Measurements from ENCODE around the gene PHF21A.

The PHF21A gene

DNA sequence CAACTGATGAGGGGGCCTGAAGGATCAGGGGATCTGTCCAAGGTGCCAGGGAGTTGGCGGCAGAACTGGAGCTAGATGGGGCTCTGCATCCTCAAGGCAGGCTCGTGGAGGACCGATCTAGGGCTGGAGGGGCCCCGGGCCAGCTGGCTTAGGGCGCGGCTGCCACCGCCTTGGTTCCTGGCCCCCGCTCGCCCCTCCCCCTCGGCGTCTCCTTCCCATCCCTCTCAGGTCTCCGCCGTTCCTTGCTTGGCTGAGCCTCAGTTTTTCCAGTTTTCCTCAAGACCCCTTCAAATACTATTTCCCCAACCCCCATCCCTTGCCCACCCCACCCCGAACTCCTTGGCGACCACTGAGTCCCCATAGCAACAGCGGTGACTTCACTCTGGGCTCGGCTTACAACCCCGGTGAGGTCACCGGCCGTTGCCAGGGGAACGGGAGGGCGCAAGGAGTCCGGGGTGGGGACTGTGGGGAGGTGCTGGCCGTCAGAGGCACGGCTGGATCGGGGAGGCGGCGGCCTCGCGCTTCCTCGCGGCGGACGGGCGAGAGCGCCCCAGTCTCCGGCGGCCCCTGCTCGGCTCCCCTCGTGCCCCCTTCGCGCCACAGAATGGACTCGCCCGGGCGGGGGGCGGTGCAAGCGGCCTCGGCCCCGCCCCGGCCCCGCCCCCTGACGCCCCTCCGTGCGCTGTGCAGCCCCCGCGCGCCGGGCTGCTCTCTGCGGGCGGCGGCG, 221.6 kb downstream of the PHF21A start:
- peak; percentile 44 for DNase-seq

DNA sequence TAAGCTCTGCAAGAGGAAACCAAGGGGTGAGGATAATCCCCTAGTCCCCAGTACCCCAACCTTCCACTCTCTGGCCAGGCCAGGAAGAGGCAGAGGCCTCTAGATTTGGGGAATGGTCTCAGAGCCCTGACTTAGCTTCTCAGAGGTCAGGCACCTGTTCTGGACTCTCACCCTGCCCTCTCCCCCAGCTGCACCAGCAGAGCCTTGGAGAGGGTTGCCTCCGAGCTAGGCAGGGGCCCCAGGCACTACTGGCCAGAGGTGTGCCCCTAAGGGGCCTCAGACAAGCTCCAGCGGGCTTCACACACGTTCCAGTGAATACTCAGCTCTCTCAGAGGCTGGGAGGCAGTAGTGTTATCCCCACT, 222.2 kb downstream of the PHF21A start:
- no peak for DNase-seq

DNA sequence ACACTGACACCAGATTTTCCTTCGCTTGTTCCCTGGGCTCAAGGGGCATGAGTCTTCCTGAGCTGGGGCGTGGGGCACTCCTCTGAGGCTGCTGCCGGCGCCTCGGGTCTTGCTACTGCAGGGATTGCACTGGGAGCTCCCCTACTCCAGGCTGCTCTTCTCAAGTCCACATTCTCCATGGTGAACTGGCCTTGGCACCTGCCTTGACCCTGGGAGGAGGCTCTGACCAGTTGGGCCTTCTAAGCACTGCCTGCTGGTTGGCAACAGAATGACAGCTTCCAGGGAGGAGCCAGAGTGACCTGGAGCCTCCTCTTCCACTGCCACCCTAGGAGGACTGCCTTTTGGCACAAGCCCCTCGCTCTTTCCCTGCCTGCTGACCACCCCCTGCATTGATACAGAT, 223.7 kb downstream of the PHF21A start:
- DNase-seq: no peak

DNA sequence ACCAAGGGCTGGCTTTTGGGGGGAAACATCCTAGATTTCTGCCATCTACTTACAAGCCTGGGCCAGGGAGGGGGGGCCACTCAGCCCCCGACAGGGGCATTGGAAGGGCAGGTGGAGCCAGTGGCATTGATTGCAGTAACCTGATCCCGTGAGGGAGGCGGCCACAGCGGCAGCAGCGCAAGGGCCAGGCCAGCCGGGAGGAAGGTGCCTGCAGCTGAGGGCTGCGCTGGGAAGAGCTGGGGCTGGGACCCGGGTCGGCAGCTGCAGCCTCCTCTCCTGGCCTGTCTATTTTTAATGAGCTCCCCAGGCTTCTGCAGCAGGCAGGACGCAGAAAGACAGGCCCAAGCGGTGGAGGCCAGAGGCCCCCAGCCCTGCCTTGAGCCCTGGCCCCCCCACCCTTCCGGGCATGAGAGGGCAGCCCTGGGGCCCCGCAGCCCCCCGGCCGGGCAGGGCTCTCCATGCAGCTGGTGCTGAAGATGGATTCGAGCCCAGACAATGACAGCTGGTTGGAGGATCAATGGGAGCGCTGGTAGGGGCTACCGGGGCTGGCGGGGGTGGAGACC, 224.8 kb downstream of the PHF21A start:
- no peak for DNase-seq

DNA sequence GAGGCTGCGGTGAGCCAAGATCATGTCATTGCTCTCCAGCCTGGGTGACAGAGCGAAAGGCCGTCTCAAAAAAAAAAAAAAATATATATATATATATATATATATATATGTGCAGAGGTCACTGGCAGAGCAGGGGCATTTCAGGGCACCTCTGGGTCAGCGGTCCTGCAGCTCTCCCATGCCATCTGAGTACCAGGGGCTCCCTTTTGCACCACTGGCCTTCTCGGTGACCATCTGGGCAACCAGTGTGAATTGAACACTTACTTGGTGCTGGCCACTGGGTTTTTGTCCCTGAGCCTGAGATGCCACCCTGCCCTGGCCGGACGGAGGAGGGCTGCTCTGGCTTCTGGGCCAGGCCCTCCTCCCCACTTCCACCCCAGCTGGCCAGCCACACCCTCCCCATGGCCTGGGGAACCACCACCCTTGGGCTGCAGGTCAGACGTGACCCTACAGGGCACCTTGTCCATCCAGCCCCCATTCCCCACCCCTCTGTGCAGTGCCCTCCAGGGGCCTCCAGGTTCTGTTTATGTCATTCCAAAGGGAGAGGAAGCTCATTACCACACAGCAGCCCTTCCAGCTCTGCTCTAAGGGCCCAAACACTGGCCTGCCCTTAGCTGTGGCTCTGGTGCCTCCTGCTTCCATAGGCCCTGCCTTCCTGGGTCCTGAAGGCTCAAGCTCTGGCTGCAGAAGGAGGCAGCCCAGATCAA, 225.5 kb downstream of the PHF21A start:
- DNase-seq: no peak

DNA sequence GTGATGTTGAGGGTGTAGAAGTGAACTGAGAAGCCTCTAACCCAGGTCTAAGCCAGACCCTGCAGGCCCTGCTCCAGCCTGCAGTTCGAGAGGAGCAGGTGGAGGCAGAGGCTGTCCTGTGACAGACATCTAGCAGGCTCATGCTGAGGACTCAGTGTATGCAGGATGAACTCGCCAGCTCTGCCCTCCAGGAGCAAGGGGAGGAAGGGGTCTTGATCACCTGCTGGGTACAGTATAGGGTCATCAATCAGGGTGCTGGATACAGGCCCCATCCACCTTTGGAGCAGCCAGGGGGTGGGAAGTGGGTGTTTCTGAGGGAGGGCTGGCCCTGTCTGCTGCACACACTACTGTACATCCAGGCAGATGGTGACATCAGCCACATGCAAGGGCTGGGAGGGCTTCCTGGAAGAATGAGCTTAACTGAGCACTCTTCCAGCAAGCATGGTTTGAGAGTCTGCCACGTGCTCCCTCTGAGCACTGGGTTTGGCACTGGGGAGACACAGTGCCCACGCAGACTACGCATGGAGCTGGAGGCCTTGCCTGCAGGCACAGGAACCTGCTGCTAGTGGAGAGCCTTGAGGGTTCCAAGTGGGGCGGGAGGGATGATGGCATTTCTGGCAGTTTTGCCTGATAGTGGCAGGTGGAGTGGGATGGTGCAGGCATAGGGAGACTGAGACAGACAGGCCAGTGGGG, 226.6 kb downstream of the PHF21A start:
- DNase-seq: no peak

DNA sequence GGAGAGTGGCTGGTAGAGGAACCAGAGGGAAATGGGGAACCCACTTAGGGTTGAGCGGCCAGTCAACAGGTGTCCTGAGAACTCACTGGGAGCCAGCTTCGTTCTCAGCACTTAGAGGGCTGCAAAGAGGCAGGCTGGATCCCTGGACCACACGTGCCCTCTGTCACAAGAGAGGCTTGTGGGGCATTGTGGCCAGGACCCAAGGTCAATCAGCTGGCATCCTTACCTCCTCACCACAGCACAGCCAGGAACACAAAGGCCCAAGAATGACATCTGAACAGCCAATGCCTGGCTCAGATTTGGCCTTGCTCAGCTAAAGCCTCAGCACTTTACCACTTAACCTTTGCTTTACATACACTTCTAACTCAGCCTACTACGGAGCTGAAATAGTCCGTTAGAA, 228.4 kb downstream of the PHF21A start:
- DNase-seq: no peak

DNA sequence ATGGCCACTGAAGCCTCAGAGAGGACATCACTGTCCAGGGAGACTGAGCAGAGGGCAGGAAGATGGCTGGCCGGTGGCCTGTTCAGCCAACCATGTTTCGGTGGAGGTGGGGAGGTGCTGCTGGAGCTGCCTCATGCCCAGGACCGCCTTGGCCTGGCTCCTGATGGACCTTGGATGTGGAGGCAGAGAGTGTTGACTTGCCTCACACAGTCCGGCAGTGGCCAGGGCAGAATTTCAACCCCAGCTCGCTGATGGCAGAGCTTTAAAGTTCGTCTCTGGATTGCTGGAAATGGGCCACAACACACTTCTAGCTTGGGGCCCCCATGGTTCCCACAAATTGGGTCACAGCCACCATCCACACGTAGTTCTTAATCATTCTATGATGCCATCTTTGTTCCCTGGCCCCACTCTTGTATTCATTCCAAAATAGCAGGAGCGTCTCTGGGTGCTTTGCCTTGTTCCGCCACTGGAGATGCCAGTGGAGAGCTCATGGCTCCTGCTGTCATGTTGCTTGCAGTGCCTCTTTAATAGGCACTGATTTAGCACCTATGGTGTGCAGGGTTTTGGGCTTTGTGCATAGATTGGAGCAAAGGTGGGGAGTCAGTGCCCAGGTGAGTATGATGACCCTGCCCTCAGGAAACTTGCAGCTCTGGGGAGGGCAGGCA, 230.2 kb downstream of the PHF21A start:
- DNase-seq: no peak

DNA sequence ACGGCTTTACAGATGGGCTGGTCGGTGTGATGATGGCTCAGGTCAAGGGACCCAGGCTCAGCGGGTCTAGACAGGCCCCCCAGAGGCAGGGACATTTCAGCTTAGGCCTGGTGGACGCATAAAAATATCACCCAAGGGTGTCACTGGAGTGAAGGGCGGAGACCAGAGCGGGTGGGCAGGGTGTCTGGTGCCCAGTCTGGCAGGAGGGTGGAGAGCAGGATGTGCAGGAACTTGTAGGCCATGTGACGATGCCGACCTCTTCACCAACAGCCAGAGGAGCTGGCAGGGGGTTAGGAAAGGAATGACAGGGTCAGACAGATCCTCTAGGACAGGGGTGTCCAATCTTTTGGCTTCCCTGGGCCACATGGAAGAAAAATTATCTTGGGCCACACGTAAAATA, 231.3 kb downstream of the PHF21A start:
- no peak for DNase-seq

DNA sequence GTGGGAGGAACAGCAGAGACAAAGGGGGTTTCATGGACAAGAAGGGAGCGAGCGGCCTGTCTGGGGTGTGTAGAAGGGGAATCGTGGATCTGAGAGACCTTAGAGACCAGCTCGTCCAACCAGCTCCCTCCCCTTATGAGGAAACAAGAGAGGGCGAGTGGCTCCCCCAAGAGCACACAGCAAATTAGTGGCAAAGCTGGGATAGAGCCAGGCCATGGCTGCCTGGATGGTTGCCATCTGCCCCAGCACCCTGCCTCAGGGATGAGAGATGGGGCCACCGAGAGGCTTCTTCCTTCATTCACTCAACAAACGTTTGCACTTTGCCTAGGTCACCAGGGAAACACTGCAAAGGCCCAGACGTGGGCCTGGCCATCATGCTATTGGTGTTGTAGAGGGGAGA, 231.7 kb downstream of the PHF21A start:
- DNase-seq: no peak

DNA sequence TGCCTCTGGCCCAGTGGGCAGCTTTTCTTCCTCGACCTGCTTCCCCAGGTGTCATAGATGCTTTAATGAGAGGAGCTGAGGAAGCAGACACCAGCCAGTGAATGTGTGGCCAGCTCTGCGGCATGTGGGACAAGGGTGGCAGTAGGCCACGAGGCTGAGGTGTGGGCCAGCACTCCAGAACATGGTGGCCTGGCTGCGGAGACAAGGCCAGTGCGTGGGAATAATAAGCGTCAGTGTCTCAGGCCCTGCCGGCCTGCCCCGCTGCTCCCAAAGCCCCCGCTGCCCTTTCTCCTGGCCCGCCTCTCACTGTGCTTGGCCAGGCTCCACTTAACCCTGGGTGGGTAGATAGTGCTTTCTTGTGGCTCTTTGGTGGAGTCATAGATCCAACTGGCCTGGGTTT, 233.7 kb downstream of the PHF21A start:
- no peak for DNase-seq

DNA sequence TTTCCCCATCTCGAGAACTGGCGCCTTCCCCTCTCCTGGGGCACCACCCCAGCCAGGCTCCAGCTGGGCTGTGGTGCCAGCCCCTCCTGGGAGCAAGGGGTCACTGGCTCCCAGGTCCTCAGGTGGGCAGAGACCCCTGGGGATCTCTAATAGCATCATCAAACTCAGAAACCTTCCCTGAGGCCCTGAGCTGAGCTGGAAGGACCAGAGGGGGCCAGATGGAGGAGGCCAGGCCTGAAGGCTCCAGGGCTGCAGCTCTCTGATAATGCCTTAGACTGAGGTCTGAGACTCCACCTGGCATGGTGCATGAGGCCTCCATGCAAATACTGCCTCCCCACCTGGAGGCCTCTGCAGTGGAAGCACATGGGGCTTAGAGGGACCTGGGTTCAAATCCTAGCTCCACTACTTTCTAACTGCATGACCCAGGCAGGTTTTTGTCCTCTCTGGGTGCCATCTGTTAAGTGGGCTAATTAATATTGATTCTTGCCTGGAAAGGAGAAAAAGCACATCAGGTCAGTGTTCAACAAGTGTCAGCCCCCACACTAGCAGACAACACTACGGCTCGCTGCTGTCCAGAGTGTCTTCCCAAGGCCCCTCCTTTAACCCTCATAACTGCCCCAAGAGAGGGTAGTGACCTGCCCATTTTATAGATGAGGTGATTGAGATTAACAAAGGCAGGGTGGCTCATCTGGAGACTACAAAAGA, 234.3 kb downstream of the PHF21A start:
- no peak for DNase-seq

DNA sequence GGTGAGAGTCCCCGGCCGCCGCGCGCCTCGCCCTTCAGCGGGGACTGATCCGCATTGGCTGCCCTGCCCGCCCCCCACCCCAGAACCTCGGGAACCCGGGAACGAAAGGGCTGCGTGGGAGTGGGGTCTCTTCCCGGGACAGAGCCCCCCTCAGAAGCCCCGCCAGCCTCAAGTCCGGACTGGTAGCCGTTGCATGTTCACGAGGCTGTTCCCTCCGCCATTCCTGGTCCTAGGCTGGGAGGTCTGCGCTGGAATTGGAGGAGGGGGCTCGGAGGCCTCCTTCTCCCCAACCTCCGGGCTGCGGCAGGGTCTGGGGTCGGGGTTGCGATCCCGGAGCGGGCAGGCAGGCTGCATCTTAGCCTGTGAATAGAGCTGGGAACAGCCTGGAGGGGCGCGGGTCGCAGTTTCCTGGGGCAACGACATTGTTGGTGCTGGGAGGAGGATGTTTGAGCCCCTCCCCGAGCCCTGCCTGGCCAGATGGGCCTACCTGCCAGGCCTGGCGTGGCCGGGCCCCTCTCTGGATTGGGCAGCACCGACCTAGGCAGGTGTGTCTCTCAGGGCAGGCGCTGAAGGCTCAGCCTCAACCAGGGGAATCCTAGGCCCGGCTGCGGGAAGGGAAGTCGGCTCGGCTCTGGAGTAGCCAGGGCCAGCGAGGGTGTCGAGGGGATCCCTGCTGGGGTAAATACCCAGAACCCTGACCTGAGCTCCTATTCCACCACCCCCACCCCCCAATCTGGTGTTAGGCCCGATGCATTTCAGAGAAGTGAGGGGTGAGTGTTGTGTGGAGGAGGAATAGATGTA, 235.1 kb downstream of the PHF21A start:
- DNase-seq: no peak

DNA sequence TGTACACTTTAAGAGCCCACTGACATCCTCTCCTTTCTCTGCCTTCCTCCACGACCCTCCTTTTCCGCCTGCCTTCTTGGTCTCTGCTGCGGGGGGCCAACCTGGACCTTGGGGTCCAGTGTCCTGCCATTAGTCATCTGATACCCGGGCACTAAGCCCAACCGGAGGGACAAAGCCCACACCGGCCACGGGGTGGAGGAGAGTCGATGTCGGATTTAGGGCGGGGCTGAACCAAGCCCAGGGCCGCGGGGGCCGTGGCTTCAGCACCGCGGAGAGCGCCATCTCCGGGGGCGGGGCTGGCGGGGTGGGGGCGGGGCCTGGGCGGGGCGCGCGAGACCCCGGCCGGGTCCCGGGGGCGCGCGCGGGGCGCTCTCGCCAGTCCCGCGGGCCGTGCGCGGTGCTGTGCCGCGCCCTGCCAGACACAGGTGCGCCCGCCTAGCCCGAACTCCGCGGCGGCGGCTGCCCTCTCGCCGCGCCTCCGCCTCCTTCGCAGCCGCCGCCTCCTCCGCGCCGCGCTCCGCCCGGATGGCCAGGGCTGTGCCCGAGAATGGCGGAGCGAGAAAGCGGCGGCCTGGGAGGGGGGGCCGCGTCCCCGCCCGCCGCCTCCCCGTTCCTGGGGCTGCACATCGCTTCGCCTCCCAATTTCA, 235.9 kb downstream of the PHF21A start, which contains the start of gene MAPK8IP1:
TSS of gene MAPK8IP1 (plus strand) at position 378 of the 647 bp plus-strand sequence. CDS start at position 548, 170 bp downstream.
- peak; percentile 54 for DNase-seq

DNA sequence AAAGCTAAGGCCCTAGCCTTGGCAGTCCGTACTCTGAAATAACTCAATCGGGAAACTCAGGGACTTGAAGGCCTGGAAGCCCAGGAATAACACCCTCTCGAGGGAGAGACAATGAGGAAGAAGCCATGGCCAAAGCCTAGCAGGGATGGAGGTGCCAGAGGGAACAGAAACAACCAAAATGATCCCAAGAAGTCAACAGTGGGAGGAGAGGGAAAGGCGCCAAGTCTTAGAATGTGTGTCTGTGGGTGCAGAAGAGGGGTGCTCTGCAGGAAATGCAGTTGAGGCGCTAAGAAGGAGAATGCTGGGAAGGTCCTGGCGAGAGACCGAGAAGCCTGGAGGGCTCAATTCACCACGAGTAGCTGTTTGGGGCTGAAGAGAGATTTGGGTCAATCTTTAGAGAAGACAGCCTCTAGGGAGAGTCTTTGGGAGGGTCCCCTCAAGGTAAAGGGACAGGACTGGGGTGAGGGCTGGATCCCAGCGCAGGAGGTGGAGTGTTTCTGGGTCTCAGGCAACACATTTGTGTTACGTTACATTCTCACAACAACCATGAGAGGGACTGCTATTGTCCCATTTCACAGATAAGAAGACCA, 236.6 kb downstream of the PHF21A start:
- no peak for DNase-seq

All from stimulated activated CD4-positive, alpha-beta T cell treated with anti-CD3 and anti-CD28 coated beads, Interleukin-12 subunit alpha, Interleukin-12 subunit beta, amount 100 ng/mL, for 4 hours (primary cell).